HG03139 (cell line): Measurements from ENCODE around the gene ABCF2.
A peak's percentile ranks its signal among the peaks of the same experiment; 100 is the strongest.

Experiments used
- ATAC-seq: cut with Tn5 transposase; IDR thresholded peaks from one replicate; pipeline ENCODE4 v1.9.1; 2021; ENCODE audit not compliant: unreplicated experiment

The ABCF2 gene

DNA sequence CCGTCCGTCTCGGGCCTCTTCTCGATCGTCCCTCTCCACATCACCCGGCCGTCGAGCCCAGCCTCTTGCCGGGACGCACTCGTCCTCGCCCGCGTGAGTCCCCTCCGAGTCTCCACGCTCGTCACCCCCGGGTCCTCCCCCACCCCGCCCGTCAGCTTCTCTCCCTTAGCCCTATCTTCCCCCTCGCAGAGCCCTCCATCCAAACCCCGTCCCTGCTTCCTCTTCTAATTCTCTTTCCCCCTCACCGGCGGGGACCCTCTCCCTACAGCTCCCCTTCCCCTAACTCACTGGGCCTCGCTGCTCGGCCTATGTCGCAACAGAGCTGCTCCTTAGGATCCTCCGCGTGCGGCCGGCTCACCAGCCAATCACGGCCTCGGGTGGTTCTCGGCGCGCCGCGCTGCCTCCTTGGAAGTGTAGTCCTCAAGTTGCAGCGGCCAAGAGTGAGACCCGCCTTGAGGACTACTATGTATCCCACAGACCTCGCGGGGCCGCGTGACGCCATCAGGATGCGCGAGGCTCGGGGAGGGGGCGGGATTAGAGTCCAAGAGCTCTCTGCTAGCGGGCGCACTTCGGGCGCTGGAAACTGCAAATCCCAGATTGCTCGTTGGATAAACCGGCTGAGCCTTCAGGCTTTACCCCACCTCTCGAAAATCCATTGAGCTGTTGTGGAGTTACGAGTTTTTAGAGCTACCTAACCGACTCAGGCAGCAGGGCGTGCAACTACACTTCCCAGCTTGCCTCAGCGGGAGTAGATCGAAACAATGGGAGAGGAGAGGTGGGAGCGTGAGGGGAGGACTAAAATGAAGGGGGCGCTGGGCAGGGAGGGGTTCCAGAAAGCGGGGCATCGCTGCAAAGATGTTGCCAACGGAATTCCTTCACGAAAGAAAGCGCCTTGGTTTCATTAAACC is at the start of gene ABCF2:
Gene ABCF2, minus strand, starts transcription at position 331 of the 908 bp plus-strand sequence. CDS start 747 bp downstream, outside the sequence.
- peak; percentile 99 for ATAC-seq

DNA sequence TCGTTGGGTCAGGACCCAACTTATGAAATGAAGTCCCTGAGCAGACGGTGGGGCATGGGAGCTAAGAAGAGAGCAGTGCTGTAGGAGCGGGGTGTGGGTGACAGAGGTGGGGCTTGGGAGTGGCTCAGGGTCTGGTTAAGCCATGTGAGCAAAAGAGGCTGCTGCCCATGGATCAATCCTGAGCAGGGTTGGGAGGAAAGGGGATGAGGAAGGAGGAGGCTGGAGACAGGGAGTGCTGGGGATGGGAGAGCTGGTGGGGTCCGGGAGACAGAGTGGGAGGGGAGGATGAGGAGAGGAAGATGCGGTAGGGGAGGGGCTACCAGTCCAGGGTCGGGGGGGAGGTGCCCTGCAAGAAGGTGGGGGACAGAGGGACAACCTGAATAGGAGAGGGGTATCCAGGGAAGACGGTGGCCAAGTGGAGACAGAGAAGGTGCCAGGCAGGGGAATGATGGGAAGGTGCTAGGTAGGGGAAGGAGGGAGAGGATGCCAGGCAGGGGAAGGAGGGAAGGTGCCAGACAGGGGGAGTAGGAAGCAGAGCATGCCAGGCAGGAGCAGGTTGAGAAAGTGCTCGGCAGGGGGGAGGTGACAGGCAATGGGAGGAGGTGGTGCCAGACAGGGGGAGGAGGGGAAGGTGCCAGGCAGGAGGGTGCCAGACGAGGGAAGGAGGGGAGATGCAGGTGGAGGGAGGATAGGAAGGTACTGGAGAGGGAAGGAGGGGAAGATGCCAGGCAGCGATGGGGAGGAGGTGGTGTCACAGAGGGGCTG is 49.0 kb upstream of the ABCF2 start:
- no peak for ATAC-seq

DNA sequence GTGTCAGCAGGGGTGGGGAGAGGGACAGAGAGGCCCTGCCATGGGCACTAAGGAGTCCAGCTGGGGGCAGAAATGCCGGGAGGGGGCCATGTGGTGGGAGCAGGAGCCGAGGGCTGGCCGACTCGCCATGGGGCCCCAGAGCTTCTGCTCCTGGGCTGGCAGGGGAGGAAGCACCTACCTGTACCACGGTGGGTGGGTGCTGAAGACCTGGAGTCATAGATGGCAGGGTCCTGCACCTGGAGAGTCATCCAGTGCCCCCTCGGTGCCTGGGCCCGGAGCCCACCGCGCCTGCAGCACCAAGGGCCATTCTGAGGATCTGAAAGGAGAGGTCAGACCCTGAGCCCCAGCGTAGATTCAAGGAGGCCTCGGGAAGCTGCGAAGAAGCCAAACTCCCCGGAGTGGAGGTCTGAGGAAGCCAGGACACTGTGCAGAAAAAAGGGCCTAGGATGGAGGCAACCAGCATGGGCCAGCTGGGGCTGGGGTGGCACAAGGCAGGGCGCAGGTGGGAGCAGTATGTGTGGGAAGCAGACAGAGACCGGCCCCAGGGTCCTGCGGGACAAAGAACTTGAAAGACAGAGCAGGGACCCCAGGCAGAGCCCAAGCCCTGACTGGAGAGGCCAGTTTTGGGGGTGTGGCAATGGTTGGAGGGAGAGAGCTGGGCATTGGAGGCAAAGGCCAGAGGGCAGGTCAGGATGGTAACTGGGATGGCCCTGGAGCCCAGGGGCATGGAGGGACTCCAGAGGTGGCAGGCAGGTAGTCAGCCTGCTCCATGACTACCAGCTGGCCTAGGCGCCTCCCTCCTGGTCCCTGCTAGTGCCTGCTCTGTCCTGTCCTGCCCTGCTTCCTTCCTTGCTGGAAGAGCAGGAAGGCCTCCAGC is 48.2 kb upstream of the ABCF2 start:
- ATAC-seq: no peak

DNA sequence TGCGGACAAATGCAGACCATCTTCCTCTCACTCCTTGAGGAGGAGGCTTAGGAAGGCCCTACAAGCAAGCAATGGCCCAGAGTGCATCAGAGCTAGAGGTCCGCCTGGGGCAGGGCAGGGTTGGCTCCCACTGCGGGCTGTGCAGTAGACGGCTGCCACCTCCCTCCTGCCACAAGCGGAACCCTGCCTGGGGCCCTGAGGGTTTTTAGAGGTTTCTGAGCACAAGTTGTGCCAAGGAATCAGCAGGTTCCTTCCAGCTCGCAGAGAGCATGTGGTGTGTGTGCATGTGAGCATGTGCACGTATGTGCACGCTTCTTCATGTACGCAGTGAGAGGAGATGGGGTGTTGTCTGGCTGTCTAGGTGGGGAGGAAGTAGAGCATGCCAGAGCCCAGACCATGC is 47.4 kb upstream of the ABCF2 start:
- ATAC-seq: no peak

DNA sequence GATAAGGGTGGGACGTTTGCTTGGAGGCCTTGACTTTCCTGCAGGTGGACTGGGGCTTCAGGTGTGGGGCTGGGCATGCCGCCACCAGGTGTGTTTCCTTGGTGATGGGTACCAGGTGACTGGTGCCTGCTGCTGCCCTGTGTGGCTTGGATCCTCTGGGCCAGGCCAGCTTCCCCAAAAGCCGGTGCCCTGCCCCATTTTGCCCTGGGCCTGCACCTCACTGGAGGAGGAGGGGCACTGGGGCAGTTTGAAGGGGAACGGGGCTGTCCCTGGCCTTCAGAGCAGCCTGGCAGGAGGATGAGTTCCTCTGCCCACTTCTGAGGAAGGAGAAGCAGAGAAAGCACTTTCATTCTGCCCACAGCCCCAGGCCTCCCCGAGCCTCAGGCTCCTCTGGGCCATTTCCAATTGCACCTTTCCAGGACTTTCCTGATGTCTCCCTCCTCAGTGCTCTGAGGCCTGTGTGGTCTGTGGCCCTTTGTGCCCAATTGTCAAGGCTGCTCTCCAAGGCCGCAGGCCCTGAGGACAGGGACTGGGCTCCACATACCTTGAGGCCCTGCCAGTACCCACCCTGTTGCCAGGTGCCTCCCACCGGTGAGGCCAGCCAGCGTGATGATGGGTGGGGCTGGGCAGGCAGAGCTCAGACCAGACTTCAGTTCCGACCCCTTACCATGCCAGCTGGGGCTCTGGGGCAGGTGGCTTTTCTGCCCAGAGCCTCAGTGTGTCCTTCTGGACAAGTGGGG is 46.8 kb upstream of the ABCF2 start:
- no peak for ATAC-seq

DNA sequence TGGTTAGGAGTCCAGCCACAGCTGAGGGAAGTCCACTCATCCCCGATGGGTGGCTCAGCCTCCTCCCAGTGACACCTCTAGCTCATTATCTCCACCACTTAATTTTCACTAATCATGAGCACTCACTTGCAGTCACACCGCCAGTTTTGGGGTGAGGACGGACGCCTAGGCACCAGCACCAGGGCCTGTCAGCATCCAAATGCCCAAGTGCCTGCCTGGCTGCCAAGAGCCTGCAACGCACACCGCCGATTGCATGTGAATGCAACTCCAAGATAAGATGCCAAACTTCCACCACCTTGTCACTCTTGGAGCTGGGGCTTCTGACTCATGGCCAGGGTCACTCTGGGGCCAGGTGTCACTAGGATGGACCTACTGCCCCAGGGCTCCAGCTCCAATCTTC is 45.9 kb upstream of the ABCF2 start:
- ATAC-seq: no peak

DNA sequence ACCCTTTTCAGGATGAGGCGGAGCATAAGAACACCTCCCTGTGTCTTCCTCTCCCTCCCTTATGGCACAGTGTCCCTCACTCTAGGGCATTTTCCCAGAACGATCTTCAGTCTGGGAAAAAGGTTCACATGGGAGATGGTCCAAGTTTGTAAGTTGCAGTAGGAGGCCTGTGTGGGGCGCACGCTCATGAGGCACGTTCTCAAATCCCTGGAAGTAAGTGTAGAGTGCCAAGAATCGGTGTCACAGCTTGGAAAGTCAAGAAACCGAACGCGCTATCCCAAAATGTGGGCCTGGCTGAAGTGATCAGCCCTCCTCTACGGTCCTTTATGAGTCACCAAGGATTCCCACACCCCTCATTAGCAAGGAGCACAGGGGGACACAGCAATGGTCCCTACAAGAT is 45.4 kb upstream of the ABCF2 start:
- no peak for ATAC-seq

DNA sequence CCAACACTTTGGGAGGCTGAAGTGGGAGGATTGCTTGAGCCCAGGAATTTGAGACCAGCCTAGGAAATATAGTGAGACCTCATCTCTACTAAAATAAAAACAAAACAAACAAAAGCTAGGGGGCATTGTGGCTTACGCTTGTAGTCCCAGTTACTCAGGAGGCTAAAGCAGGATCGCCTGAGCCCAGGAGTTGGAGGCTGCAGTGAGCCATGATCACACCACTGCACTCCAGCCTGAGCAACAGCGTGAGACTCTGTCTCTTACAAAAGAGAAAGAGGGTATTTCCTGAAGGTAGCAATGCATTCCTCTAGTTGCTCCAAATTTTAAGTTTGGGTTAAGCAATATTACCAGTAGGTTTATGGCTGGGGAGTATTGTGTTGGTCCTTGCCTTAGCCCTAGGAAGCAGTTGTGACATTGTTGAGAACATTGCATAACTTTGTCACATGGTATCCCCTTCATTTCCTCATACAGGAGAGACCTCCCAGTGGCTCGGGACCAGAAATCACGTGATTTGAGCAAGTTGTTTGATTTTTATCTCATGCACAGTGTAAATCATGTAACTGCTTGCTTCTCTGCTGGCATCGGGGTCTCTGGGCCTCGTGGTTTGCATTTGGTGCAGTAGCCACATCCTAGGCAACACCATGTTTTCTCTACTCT is 44.8 kb upstream of the ABCF2 start:
- no peak for ATAC-seq

DNA sequence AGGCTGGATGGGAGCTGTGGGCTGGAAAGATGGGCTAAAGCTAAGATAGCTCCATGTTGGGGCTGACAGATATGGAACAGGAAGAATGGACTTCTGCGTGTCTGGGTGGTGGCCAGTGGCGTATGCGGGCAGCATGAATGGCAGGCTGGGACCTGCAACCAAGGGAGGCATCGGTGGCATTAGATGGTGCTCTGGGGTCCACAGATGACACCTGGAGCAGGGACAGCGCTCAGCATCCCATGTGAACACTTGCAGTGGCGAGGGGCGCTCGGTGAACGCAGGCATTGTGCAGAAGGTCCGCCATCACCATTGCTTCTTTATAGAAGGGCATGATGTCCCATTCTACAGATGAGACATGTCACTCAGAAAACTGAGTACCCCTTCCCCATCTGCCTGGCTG is 42.5 kb upstream of the ABCF2 start:
- ATAC-seq: no peak

DNA sequence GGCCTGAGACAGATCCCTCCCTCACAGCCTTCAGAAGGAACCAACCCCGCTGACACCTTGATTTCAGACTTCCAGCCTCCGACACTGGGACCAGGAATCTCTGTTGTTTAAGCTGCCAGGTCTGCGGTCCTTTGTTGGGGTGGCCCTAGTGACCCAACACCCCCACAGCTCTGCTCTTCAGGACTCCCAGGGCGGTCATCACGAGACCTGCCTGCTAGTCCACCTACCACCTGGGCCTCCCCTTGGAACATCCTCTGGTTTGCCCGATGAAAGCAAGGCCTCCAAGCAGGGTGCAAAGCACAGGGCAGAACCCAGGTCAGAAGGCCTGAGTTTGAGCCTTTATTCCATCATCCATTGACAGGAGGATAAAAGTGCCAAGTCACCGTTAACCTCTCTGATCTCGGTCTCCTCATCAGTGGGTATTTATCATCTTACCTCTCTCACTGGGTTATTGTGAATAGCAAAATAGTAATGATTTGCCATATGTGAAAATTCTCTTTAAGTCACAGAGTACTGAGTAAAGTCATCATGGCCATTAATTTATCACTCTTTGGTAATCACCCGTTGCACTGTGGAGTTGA is 38.4 kb upstream of the ABCF2 start:
- ATAC-seq: no peak

DNA sequence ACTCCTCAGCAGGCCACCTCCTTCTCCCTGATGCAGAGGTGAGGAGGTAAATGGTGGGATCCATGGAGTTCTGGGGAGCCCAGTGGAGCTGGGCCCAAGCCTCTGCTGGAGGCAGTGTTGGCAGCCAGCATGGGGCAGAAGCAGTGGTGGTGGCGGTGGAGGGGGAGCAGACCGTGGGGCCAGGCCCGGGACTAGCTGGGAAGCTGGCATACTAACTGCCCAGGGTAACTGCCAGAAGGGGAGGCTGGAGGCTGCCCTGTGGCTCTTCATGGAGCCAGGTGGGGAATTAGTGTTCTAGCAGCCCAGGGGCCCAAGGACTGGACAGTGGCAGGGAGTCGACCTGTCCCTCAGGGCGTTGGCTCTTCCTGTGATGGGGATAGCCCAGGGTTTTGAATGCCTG is 37.6 kb upstream of the ABCF2 start:
- ATAC-seq: no peak

DNA sequence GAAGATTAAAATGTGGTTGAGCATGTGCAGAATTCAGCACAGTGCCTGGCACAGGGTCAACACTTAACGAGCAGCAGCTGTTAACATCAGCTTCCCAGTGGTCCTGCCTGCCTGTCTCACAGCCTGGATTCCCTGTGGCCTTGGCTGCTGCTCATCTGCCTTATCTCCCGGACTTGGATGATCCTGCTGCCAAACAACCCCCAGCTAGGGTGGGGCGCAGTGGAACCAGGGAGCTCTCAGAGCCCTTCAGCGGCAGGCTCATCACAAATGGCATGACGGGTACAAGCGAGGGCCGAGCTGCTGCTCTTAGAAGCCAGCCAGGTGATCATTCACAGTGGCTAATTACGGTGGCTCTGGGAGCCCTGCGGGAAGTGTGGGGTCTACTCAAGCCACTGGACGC is 34.5 kb upstream of the ABCF2 start:
- ATAC-seq: no peak

DNA sequence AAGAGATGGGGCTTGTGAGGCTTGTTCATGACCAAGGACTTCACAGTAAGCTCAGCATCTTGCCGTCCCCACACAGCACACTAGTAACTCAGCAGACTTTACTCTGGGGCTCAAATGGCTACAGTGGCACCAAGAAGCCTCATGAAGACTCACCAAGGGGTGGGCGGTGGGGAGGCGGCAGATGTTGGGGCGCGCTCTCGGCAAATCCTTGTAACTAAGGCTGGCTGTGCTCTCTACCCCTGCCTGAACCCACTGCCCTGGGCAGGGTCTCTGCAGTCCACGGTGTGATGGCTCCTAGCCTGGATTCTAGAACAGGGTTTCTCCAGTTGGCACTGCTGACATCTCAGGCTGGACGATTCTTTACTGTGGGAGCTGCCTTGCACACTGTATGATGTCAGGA is 33.9 kb upstream of the ABCF2 start:
- no peak for ATAC-seq

DNA sequence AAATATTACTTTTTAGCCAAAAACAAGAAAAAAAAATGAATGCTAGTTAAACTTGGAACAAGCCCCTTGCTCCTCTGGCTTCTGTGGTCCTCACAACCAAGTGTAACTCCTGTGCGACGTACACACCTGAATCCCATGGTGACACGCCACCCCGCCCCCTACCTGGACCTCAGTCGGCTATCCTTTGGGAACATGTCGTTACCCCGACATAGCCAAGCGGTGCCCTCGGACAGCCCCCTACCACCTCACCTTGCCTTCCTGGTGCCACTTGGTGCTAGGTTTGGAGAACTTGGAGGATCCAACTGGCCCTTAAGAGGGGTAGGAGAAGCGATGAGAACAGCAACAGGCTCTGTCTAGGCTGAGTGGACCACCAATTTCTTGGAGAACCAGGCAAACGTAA is 33.5 kb upstream of the ABCF2 start:
- no peak for ATAC-seq

DNA sequence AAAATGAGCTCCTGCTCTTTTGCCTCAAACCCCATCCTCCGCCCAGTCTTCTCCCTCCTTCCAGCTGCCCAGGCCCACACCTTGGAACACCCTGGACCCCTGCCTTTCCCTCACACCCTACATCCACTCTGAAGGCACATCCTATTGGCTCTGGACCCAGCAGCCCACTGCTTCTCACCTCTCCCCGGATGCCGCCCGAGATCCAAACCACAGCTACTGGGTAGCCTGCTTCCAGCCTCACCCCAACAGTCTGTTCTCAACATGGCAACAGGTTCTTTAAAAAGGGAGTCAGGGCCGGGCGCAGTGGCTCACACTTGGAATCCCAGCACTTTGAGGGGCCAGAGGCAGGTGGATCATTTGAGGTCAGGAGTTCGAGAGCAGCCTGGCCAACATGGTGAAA is 31.0 kb upstream of the ABCF2 start:
- no peak for ATAC-seq

DNA sequence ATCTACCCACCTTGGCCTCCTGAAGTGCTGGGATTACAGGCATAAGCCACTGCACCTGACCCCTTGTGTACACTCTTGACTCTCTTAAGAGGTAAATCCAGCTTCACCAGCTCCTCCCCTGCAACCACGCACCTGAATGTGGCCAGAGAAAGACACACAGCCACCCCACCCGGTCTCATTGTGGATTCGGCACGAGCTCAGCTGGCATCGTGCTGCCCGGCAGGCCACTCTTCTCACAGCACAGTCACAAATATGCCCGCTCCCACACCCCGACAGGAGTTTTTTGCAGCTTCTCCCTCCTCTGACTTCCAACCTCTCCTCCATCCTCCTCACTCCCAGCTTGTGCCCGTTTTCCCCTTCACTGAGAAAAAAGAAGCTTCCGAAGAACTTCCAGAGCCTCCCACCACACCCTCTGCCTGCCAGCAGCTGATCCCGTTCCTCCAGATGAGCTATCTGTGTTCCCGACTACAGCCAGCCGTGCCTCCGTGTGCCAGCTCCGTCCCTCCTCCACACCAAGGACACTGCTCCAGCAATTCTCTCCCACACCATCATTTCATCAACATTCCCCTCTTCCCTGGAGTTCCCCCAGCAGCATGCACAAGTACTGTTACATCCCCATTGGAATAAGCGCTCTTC is 29.5 kb upstream of the ABCF2 start:
- no peak for ATAC-seq

DNA sequence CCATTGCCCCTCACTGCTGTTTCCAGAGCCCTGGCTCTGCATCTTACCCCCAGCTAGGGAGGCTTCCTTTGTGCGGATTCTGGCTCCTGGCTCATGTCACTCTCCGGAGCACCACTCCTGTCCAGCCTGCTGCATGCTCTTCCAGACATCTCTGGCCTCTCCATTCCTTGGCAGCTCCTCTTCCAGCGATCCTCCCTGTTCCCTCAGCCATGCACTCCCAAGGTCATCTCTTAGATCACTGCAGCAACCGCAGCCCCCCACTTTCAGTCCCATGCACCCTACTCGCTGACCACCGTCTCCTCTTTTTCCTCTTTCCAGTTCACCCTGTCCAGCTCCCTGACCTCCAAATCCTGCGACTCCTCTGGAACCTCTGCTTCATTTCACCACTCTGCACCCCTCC is 28.4 kb upstream of the ABCF2 start:
- ATAC-seq: no peak

DNA sequence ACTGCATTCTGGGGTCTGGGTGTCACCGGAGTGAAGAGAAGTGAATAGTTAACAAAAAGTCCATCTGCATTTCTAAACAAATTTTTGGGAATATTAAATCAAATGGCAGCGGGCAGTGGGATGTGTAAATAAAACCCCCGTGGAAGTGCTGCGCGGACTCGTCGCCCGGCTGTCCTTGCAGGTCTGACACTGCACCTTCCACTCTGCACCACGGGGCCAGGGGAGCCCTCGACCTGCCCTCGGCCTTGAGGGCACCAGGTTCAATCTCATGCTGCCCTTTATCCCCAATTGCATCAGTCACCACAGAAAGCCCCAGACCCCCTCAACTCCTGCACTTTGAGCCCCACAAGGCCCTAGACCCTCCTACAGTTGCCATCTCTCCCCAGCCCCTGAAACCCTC is 27.8 kb upstream of the ABCF2 start:
- no peak for ATAC-seq

DNA sequence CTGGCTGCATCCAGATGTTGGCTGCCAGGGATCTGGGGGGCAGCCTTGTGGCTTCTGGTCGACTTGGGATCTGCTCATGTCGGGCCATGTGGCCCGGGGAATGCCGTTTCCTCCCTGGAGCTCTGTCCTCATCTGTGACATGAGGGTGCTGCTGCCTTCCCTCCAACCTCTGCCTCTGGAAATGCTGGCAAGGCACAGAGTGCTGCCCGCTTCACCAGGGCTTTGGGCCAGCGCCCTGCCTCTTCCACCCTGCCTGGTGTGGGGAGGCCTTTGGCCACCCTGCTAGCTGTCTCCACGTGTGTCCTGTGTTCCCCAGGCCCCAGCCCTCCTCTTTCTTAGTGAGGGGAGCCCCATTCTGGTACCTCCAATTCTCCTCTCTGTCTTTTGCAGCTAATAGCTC is 27.3 kb upstream of the ABCF2 start:
- no peak for ATAC-seq
